ENCODE measurements around the gene RAB29. TPM values are rescaled to one million over a fixed set of nuclear protein-coding genes. Genes with fewer than 3 reads are reported as not detected.
"Not testable (repeated sequence)": the region's sequence is repeated elsewhere in the genome, so short reads cannot be mapped to it uniquely, and the experiment has no call there.

The RAB29 gene
- 10 to 100 TPM; 51.7 to 54.6 TPM for total RNA-seq

GRCh38 chr1:205775015-205775716 lies at the start of gene RAB29:
Gene RAB29 (minus strand): TSS chr1:205775482. CDS start chr1:205774956, 526 bp downstream.
- no peaks in the 10 kb centered on the region for H3K9me3 Mint-ChIP-seq
- peak within 1 kb of the TSS; percentile 91 for H3K4me3 Mint-ChIP-seq
- DNase-seq: peak; percentile 93
- ChIA-PET CTCF (interaction anchor here (1.0 to 4.2 kb wide), 10 partner anchors 10 to 202 kb away, joined by 3 to 19 read pairs (median 3); partner anchors contain the start of gene SLC45A3), POLR2A (no interaction called here)
- peak within 1 kb of the TSS; percentile 95 for H3K27ac Mint-ChIP-seq
- peaks cover 55% of the 10 kb centered on the region for H3K4me1 Mint-ChIP-seq
- H3K36me3 Mint-ChIP-seq (ENCODE audit: low read depth): peaks cover 26% of the 10 kb centered on the region
- H3K27me3 Mint-ChIP-seq: no peaks in the 10 kb centered on the region

GRCh38 chr1:205824180-205824579 lies 48.9 kb upstream of the RAB29 start:
- H3K9me3 Mint-ChIP-seq: no peaks in the 10 kb centered on the region
- no peak overlapping the region for H3K27ac Mint-ChIP-seq
- DNase-seq: no peak

GRCh38 chr1:205823260-205823659 lies 48.0 kb upstream of the RAB29 start:
- not testable (repeated sequence) for H3K9me3 Mint-ChIP-seq, H3K4me3 Mint-ChIP-seq

More at GRCh38 chr1:205824180-205824579, 48.9 kb upstream of the RAB29 start:
- POLR2A ChIA-PET: no interaction called here
- no peak overlapping the region for H3K4me3 Mint-ChIP-seq
- CTCF ChIA-PET: interaction anchor here (0.6 to 1.5 kb wide), 2 partner anchors 9 to 247 kb away, joined by 3 to 4 read pairs; no protein-coding TSS in a partner anchor
- H3K4me1 Mint-ChIP-seq: peaks cover 16% of the 10 kb centered on the region
- H3K36me3 Mint-ChIP-seq (ENCODE audit: low read depth): no peaks in the 10 kb centered on the region
- H3K27me3 Mint-ChIP-seq: peaks cover 3% of the 10 kb centered on the region

GRCh38 chr1:205822397-205822796 lies 47.1 kb upstream of the RAB29 start:
- Mint-ChIP-seq H3K4me1 (peaks cover 16% of the 10 kb centered on the region), H3K4me3 (no peak overlapping the region), H3K27ac (no peak overlapping the region), H3K9me3 (no peaks in the 10 kb centered on the region), H3K27me3 (peaks cover 3% of the 10 kb centered on the region), H3K36me3 (ENCODE audit: low read depth) (no peaks in the 10 kb centered on the region)
- ChIA-PET POLR2A (no interaction called here), CTCF (no interaction called here)
- no peak for DNase-seq

More at GRCh38 chr1:205823260-205823659, 48.0 kb upstream of the RAB29 start:
- CTCF ChIA-PET: interaction anchor here (1.5 kb wide), 1 partner anchor 10 kb away, joined by 4 read pairs; no protein-coding TSS in a partner anchor
- H3K4me1 Mint-ChIP-seq: peaks cover 16% of the 10 kb centered on the region
- H3K27me3 Mint-ChIP-seq; H3K27ac Mint-ChIP-seq; DNase-seq; H3K36me3 Mint-ChIP-seq (ENCODE audit: low read depth); POLR2A ChIA-PET: not testable (repeated sequence)

- DNase-seq: no peak
- H3K4me3 Mint-ChIP-seq: no peak overlapping the region
- H3K27me3 Mint-ChIP-seq: peaks cover 12% of the 10 kb centered on the region
- CTCF ChIA-PET: no interaction called here
- no peaks in the 10 kb centered on the region for H3K36me3 Mint-ChIP-seq (ENCODE audit: low read depth)
- no peak overlapping the region for H3K27ac Mint-ChIP-seq
- H3K4me1 Mint-ChIP-seq: peaks cover 10% of the 10 kb centered on the region
- POLR2A ChIA-PET: no interaction called here
- H3K9me3 Mint-ChIP-seq: no peaks in the 10 kb centered on the region
Observed at GRCh38 chr1:205817988-205818387, 42.7 kb upstream of the RAB29 start.

GRCh38 chr1:205817364-205817763 lies 42.1 kb upstream of the RAB29 start:
- Mint-ChIP-seq H3K36me3 (ENCODE audit: low read depth) (no peaks in the 10 kb centered on the region), H3K27me3 (peaks cover 12% of the 10 kb centered on the region), H3K9me3 (no peaks in the 10 kb centered on the region), H3K4me1 (peaks cover 8% of the 10 kb centered on the region), H3K4me3 (no peak overlapping the region), H3K27ac (no peak overlapping the region)
- CTCF ChIA-PET: interaction anchor here (1.6 to 2.3 kb wide), 2 partner anchors 11 to 16 kb away, joined by 4 to 10 read pairs; no protein-coding TSS in a partner anchor
- no peak for DNase-seq
- POLR2A ChIA-PET: no interaction called here

GRCh38 chr1:205813755-205814058 lies 38.4 kb upstream of the RAB29 start:
- POLR2A ChIA-PET: no interaction called here
- peaks cover 10% of the 10 kb centered on the region for H3K36me3 Mint-ChIP-seq (ENCODE audit: low read depth)
- CTCF ChIA-PET: interaction anchor here (1.2 kb wide), 1 partner anchor 13 kb away, joined by 4 read pairs; no protein-coding TSS in a partner anchor

GRCh38 chr1:205812878-205813754 lies 37.8 kb upstream of the RAB29 start, which contains the start of gene SLC41A1:
Gene SLC41A1 (minus strand): TSS chr1:205813198. CDS start chr1:205810441, 2,757 bp downstream.
- Mint-ChIP-seq H3K4me1 (peaks cover 32% of the 10 kb centered on the region), H3K36me3 (ENCODE audit: low read depth) (peaks cover 10% of the 10 kb centered on the region), H3K27me3 (peaks cover 9% of the 10 kb centered on the region), H3K27ac (peak within 1 kb of the TSS; percentile 89), H3K4me3 (peak within 1 kb of the TSS; percentile 79), H3K9me3 (no peaks in the 10 kb centered on the region)
- ChIA-PET POLR2A (no interaction called here), CTCF (no interaction called here)
- peak; percentile 92 for DNase-seq

More at GRCh38 chr1:205813755-205814058, 38.4 kb upstream of the RAB29 start:
- no peak for DNase-seq
- Mint-ChIP-seq H3K4me3 (peak overlapping the region; percentile 79), H3K9me3 (no peaks in the 10 kb centered on the region), H3K4me1 (peaks cover 32% of the 10 kb centered on the region), H3K27me3 (peaks cover 9% of the 10 kb centered on the region), H3K27ac (peak overlapping the region; percentile 42)

- Mint-ChIP-seq H3K27me3 (peaks cover 9% of the 10 kb centered on the region), H3K36me3 (ENCODE audit: low read depth) (peaks cover 10% of the 10 kb centered on the region), H3K4me1 (peaks cover 33% of the 10 kb centered on the region), H3K9me3 (no peaks in the 10 kb centered on the region), H3K27ac (peak overlapping the region; percentile 89), H3K4me3 (peak overlapping the region; percentile 79)
- POLR2A ChIA-PET: interaction anchor here (0.8 kb wide), 1 partner anchor 63 kb away, joined by 3 read pairs; no protein-coding TSS in a partner anchor
- no peak for DNase-seq
- CTCF ChIA-PET: interaction anchor here (0.7 to 1.4 kb wide), 3 partner anchors 16 to 416 kb away, joined by 3 read pairs; no protein-coding TSS in a partner anchor
Observed at GRCh38 chr1:205812271-205812877, 37.1 kb upstream of the RAB29 start.

- H3K27ac Mint-ChIP-seq: peak overlapping the region; percentile 89
- no peaks in the 10 kb centered on the region for H3K9me3 Mint-ChIP-seq
- CTCF ChIA-PET: interaction anchor here (0.7 to 1.8 kb wide), 6 partner anchors 12 to 415 kb away, joined by 3 to 5 read pairs (median 3); no protein-coding TSS in a partner anchor
- POLR2A ChIA-PET: interaction anchor here (0.8 kb wide), 1 partner anchor 63 kb away, joined by 3 read pairs; no protein-coding TSS in a partner anchor
- no peak for DNase-seq
- peaks cover 9% of the 10 kb centered on the region for H3K27me3 Mint-ChIP-seq
- H3K36me3 Mint-ChIP-seq (ENCODE audit: low read depth): peaks cover 10% of the 10 kb centered on the region
- H3K4me3 Mint-ChIP-seq: peak overlapping the region; percentile 79
- peaks cover 39% of the 10 kb centered on the region for H3K4me1 Mint-ChIP-seq
Observed at GRCh38 chr1:205811660-205812059, 36.4 kb upstream of the RAB29 start.

- H3K27me3 Mint-ChIP-seq: peaks cover 9% of the 10 kb centered on the region
- ChIA-PET CTCF (interaction anchor here (0.6 to 1.8 kb wide), 4 partner anchors 11 to 414 kb away, joined by 3 to 5 read pairs (median 4); no protein-coding TSS in a partner anchor), POLR2A (interaction anchor here (0.6 kb wide), 1 partner anchor 78 kb away, joined by 3 read pairs; no protein-coding TSS in a partner anchor)
- DNase-seq: no peak
- H3K27ac Mint-ChIP-seq: no peak overlapping the region
- no peaks in the 10 kb centered on the region for H3K9me3 Mint-ChIP-seq
- peaks cover 49% of the 10 kb centered on the region for H3K4me1 Mint-ChIP-seq
- H3K4me3 Mint-ChIP-seq: no peak overlapping the region
- peaks cover 10% of the 10 kb centered on the region for H3K36me3 Mint-ChIP-seq (ENCODE audit: low read depth)
Observed at GRCh38 chr1:205810448-205811157, 35.3 kb upstream of the RAB29 start.

GRCh38 chr1:205809942-205810345 lies 34.7 kb upstream of the RAB29 start:
- ChIA-PET CTCF (interaction anchor here (1.8 kb wide), 1 partner anchor 28 kb away, joined by 5 read pairs; no protein-coding TSS in a partner anchor), POLR2A (no interaction called here)
- no peak for DNase-seq
- H3K36me3 Mint-ChIP-seq (ENCODE audit: low read depth): peaks cover 10% of the 10 kb centered on the region
- H3K27me3 Mint-ChIP-seq: peaks cover 9% of the 10 kb centered on the region
- no peaks in the 10 kb centered on the region for H3K9me3 Mint-ChIP-seq
- no peak overlapping the region for H3K27ac Mint-ChIP-seq
- H3K4me1 Mint-ChIP-seq: peaks cover 56% of the 10 kb centered on the region
- no peak overlapping the region for H3K4me3 Mint-ChIP-seq
